ENCODE results near the gene PTPN22.

Gene PTPN22

GRCh38 chr1:113871597-113872113 lies at the start of gene PTPN22:
TSS of gene PTPN22 (minus strand) at chr1:113871712.
- CTCF ChIA-PET: no interaction called here
- Histone ChIP-seq H3K36me3 (ENCODE audit: control insufficient read depth in 2 of 2, insufficient read depth in 1 of 2, low read length in 2 of 2) (no peaks in the 10 kb centered on the region), H3K9me3 (ENCODE audit: control insufficient read depth, insufficient read depth, low read depth, low read length) (no peaks in the 10 kb centered on the region), H3K4me1 (ENCODE audit: control insufficient read depth, insufficient read depth, low read length) (no peaks in the 10 kb centered on the region), H3K4me3 (ENCODE audit: low read depth, low read length) (no peak within 1 kb of the TSS), H3K27ac (ENCODE audit: extremely low read depth, low read depth, low read length) (no peak within 1 kb of the TSS)
- TF ChIP-seq PRDM10 (tag by site-specific recombination; IDR thresholded peaks at IDR 0.05): peak; percentile 49; the same call in 1 of the 2 replicates
- no peak for TF ChIP-seq ZNF223 (tag by site-specific recombination; IDR thresholded peaks at IDR 0.05)
- TF ChIP-seq ZNF585B (tag by site-specific recombination; IDR thresholded peaks at IDR 0.05): no peak
- no peak for TF ChIP-seq ZSCAN18 (tag by site-specific recombination; IDR thresholded peaks at IDR 0.05)
- POLR2A ChIA-PET: no interaction called here

GRCh38 chr1:113918243-113918642 lies 46.7 kb upstream of the PTPN22 start:
- Histone ChIP-seq H3K4me1 (ENCODE audit: control insufficient read depth, insufficient read depth, low read length) (no peaks in the 10 kb centered on the region; the same call in 1 of the 2 replicates), H3K36me3 (ENCODE audit: control insufficient read depth in 2 of 2, insufficient read depth in 1 of 2, low read length in 2 of 2) (peaks cover 0 to 7% of the 10 kb centered on the region in 2 experiments; a peak in 1 of 3 replicates), H3K9me3 (ENCODE audit: control insufficient read depth, insufficient read depth, low read depth, low read length) (no peaks in the 10 kb centered on the region), H3K27ac (ENCODE audit: extremely low read depth, low read depth, low read length) (no peak overlapping the region), H3K4me3 (ENCODE audit: low read depth, low read length) (no peak overlapping the region)
- POLR2A ChIA-PET: interaction anchor here (0.6 to 1.0 kb wide), 2 partner anchors 11 to 49 kb away, joined by 3 to 4 read pairs; partner anchors contain the start of gene HIPK1
- CTCF ChIA-PET: interaction anchor here (0.7 kb wide), 1 partner anchor 93 kb away, joined by 3 read pairs; no protein-coding TSS in a partner anchor
- TF ChIP-seq SETDB1 (IDR thresholded peaks at IDR 0.05; ENCODE audit: insufficient read length, low read length) (no peak), ZFP37 (tag by site-specific recombination; IDR thresholded peaks at IDR 0.05) (no peak)

- CTCF ChIA-PET: interaction anchor here (0.7 kb wide), 2 partner anchors 13 to 92 kb away, joined by 3 to 4 read pairs; no protein-coding TSS in a partner anchor
- POLR2A ChIA-PET: interaction anchor here (0.6 to 1.0 kb wide), 2 partner anchors 12 to 49 kb away, joined by 3 to 4 read pairs; partner anchors contain the start of gene HIPK1
- TF ChIP-seq ZNF19 (tag by site-specific recombination; IDR thresholded peaks at IDR 0.05; ENCODE audit: low read depth) (no peak), KLF1 (tag by site-specific recombination; IDR thresholded peaks at IDR 0.05) (no peak), ZBTB10 (tag by site-specific recombination; IDR thresholded peaks at IDR 0.05) (no peak), ZNF24 (tag by site-specific recombination; IDR thresholded peaks at IDR 0.05) (no peak), ZNF530 (tag by site-specific recombination; IDR thresholded peaks at IDR 0.05; ENCODE audit: low read depth) (no peak), ZNF140 (tag by site-specific recombination; IDR thresholded peaks at IDR 0.05) (no peak), SP2 (tag by site-specific recombination; IDR thresholded peaks at IDR 0.05) (no peak), ZNF175 (tag by site-specific recombination; IDR thresholded peaks at IDR 0.05) (no peak), ZNF521 (tag by site-specific recombination; IDR thresholded peaks at IDR 0.05) (no peak), ZEB2 (tag by site-specific recombination; IDR thresholded peaks at IDR 0.05) (no peak), ZNF843 (tag by site-specific recombination; IDR thresholded peaks at IDR 0.05) (no peak), ZBTB44 (tag by site-specific recombination; IDR thresholded peaks at IDR 0.05) (no peak)
These were observed 46.0 kb upstream of the PTPN22 start for GRCh38 chr1:113917400-113918082.

More at GRCh38 chr1:113917400-113918082, 46.0 kb upstream of the PTPN22 start:
- H3K9me3 ChIP-seq (ENCODE audit: control insufficient read depth, insufficient read depth, low read depth, low read length): no peaks in the 10 kb centered on the region
- no peak overlapping the region for H3K27ac ChIP-seq (ENCODE audit: extremely low read depth, low read depth, low read length)
- H3K4me3 ChIP-seq (ENCODE audit: low read depth, low read length): no peak overlapping the region
- H3K36me3 ChIP-seq (ENCODE audit: control insufficient read depth in 2 of 2, insufficient read depth in 1 of 2, low read length in 2 of 2): peaks cover 0 to 14% of the 10 kb centered on the region in 2 experiments; a peak in 1 of 3 replicates
- H3K4me1 ChIP-seq (ENCODE audit: control insufficient read depth, insufficient read depth, low read length): no peaks in the 10 kb centered on the region; the same call in 1 of the 2 replicates
